Sigmoid colon (tissue), 4 donors: ENCODE data around the gene VCAN.

Source experiments
- CTCF ChIP-seq, 4 experiments: fragments of 450-650 bp in 3 of 4; fragments of 200-600 bp in 1 of 4; IDR thresholded peaks; one replicate each; pipeline ENCODE4 v1.5.1; 2016 to 2019; ENCODE audit warnings: antibody characterized with exemption in 4 of 4, mild to moderate bottlenecking in 3 of 4, moderate library complexity in 2 of 4
- EP300 ChIP-seq, 4 donors: sonication (generic); formaldehyde crosslinking; IDR thresholded peaks; one replicate each; pipeline ENCODE4 v1.6.1; 2017; ENCODE audit warnings: antibody characterized with exemption in 4 of 4
- POLR2A ChIP-seq, 2 donors: fragments of 450-650 bp; IDR thresholded peaks; one replicate each; pipeline ENCODE4 v1.6.1; 2016; ENCODE audit warnings: antibody characterized with exemption in 2 of 2, mild to moderate bottlenecking in 2 of 2, moderate library complexity in 2 of 2
- POLR2AphosphoS5 ChIP-seq, 4 donors: sonication (generic); formaldehyde crosslinking; IDR thresholded peaks; one replicate each; pipeline ENCODE4 v1.6.1; 2017; ENCODE audit warnings: antibody characterized with exemption in 4 of 4

DNA sequence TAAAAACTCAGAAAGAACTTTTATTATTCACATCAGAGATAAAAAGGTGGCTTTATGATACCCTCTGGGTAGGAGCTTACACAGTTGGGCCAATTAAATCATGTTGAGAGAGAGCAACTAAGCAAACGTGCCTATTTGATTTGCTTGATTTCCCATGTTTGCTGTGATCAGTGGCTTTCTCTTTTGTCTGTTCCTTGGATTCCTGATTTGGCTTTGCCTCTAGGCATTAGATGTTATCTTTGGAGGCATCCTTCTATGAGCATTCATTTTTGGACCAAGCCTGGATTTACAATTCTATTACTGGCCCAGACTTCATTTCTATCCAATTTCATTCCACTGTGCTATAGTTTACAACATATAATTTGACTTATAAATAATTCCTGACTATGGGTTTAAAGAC lies 35.9 kb downstream of the VCAN start:
- TF ChIP-seq CTCF (IDR thresholded peaks at IDR 0.05) (no peak), POLR2A (IDR thresholded peaks at IDR 0.05) (no peak), POLR2AphosphoS5 (IDR thresholded peaks at IDR 0.05) (no peak), EP300 (IDR thresholded peaks at IDR 0.05) (no peak)
